HG03135 (cell line): ENCODE data around the gene CEP97.
"Not testable (repeated sequence)": the region's sequence is repeated elsewhere in the genome, so short reads cannot be mapped to it uniquely, and the experiment has no call there.

Experiments
- ATAC-seq: cut with Tn5 transposase; IDR thresholded peaks from one replicate; pipeline ENCODE4 v1.9.1; 2021; ENCODE audit warnings: mild to moderate bottlenecking, moderate library complexity; ENCODE audit not compliant: unreplicated experiment

CEP97 gene

GRCh38 chr3:101758224-101758623 lies 33.8 kb downstream of the CEP97 start:
- ATAC-seq, result no peak

- no peak for ATAC-seq
These were observed 37.7 kb downstream of the CEP97 start for GRCh38 chr3:101762041-101762646.

- ATAC-seq, result not testable (repeated sequence)
These were observed 53.4 kb downstream of the CEP97 start for GRCh38 chr3:101777745-101778281.

- no peak for ATAC-seq
These were observed 54.1 kb downstream of the CEP97 start for GRCh38 chr3:101778385-101779046.

- ATAC-seq, result peak; percentile 94
These were observed 54.8 kb downstream of the CEP97 start, which contains the start of gene NXPE3 for GRCh38 chr3:101779047-101779821. Gene NXPE3, plus strand, starts transcription at chr3:101779211. Its CDS starts 6,386 bp downstream, at chr3:101785597.

- no peak for ATAC-seq
These were observed 55.5 kb downstream of the CEP97 start for GRCh38 chr3:101779822-101780381.

GRCh38 chr3:101780661-101781060 lies 56.2 kb downstream of the CEP97 start:
- ATAC-seq, result no peak

GRCh38 chr3:101781166-101781565 lies 56.8 kb downstream of the CEP97 start:
- no peak for ATAC-seq

- no peak for ATAC-seq
These were observed 60.6 kb downstream of the CEP97 start for GRCh38 chr3:101784855-101785613.

- ATAC-seq, result peak; percentile 96
These were observed 67.4 kb downstream of the CEP97 start for GRCh38 chr3:101791778-101792177.

- no peak for ATAC-seq
These were observed 71.8 kb downstream of the CEP97 start for GRCh38 chr3:101796077-101796680.

GRCh38 chr3:101801174-101801573 lies 76.8 kb downstream of the CEP97 start:
- ATAC-seq, result no peak

- no peak for ATAC-seq
These were observed 77.8 kb downstream of the CEP97 start for GRCh38 chr3:101802179-101802578.

- ATAC-seq, result peak; percentile 98
These were observed 78.9 kb downstream of the CEP97 start for GRCh38 chr3:101803173-101803782.

GRCh38 chr3:101803939-101804338 lies 79.5 kb downstream of the CEP97 start:
- no peak for ATAC-seq

GRCh38 chr3:101806491-101806890 lies 82.1 kb downstream of the CEP97 start:
- no peak for ATAC-seq

- ATAC-seq, result peak; percentile 45
These were observed 83.5 kb downstream of the CEP97 start for GRCh38 chr3:101807888-101808287.

- ATAC-seq, result no peak
These were observed 85.0 kb downstream of the CEP97 start for GRCh38 chr3:101809178-101810021.

- no peak for ATAC-seq
These were observed 85.6 kb downstream of the CEP97 start for GRCh38 chr3:101810022-101810418.
